HG03378 (cell line): ENCODE measurements around the gene APOLD1.
"Not testable (repeated sequence)": the region's sequence is repeated elsewhere in the genome, so short reads cannot be mapped to it uniquely, and the experiment has no call there.

ENCODE experiments used
- ATAC-seq: cut with Tn5 transposase; IDR thresholded peaks from one replicate; pipeline ENCODE4 v1.9.1; 2021; ENCODE audit warnings: mild to moderate bottlenecking, moderate library complexity; ENCODE audit not compliant: unreplicated experiment

Gene APOLD1

GRCh38 chr12:12784911-12785814 is at the start of gene APOLD1:
APOLD1 (plus strand) TSS chr12:12785659; CDS start chr12:12785692, 33 bp downstream.
- ATAC-seq, result no peak

DNA sequence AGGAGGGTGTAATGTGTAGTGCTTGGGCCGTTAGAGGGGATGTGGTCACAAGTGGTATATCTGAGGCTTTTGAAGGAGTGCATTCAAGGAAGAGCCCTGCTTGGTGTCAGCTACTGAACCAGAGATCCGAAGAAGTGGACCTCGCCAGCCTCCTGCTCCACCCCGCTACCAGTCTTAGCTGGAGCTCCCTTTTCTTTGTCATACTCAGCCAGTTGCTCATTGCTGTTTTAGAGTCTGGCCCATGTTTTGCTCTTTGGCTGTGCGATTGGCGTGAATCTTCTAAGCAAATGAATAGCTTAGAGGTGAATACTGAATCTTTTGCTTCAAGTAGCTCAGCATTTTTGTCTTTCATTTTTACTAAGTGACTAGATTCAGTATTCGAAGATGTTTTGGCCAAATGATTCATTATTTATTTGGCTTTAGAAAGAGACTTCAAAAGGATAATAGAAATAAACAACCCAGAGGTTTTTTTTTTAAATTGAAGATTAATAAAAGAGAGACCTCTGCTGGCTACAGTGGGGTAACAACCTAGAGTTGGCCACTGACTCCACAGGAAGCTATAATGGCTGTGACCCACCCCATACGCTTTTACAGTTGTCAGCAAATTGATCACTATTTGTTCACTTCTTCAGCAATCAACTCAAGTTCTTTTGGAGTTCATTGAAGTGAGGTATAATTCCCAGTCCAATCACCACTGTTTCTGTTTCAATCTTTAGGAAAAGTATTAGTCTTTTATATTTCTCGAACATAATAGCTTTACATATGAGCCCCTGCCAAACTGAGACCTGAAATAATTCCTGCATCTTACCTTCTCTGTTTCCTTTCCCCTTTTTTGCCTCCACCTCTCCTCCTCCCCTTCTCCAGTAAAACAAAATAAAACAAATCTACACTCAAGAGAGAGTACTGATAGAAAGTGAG is 48.4 kb upstream of the APOLD1 start:
- ATAC-seq, result peak; percentile 69

DNA sequence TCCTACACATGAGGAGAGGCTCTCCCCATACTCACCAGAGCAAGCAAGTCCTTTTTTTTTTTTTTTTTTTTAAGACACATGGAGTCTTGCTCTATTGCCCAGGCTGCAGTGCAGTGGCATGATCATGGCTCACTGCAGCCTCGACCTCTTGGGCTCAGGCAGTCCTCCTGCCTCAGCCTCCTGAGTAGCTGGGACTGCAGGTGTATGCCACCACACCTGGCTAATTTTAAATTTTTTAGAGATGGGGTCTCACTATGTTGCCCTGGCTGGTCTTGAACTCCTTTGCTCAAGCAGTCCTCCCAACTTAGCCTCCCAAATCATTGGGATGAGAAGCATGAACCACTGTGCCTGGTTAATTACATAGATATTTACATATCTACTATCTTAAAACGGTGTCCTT is 47.3 kb upstream of the APOLD1 start:
- ATAC-seq, result not testable (repeated sequence)

DNA sequence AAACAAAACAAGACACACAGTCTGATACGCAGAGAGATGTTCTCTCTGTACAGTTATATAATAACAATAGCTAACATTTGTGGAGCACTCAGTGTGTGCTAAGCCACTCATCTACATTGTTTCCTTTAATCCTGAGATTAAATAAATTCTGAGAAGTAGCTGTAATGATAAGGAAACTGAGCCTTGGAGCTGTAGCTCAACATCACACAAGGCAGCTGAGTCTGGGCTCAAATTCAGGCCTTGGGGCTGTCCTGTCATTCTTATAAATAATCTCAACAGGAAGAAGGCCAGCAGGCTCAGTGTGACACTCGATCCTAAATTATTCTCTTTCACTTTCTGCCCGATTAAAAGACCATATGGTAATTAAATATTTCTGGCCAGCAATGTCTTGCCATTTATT is 43.8 kb upstream of the APOLD1 start:
- no peak for ATAC-seq

- no peak for ATAC-seq
Observed at GRCh38 chr12:12744546-12745305, 40.7 kb upstream of the APOLD1 start.

- no peak for ATAC-seq
Observed at GRCh38 chr12:12745576-12746211, 39.8 kb upstream of the APOLD1 start.

- ATAC-seq, result no peak
Observed at GRCh38 chr12:12747278-12747677, 38.2 kb upstream of the APOLD1 start.

- ATAC-seq, result no peak
Observed at GRCh38 chr12:12748044-12748443, 37.4 kb upstream of the APOLD1 start.

GRCh38 chr12:12749433-12749832 is 36.0 kb upstream of the APOLD1 start:
- ATAC-seq, result no peak

DNA sequence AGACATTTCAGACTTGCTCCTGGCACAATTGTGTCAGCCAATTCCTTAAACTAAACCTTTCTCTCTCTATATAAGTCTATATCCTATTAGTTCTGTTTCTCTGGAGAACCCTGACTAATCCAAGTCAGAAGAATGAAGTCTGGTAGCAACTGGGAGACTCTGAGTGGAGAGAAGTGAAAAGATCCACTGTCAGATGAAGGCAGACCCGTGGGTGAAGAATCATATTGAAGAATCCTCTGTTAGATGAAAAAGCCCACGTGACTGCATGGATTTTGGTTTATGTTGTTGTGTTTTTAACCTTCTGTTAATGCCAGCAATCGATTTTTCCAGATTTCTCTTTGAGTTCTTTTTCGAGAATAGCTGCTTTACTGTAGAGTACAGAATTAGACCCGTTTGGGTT is 29.5 kb upstream of the APOLD1 start:
- ATAC-seq, result no peak

- ATAC-seq, result no peak
Observed at GRCh38 chr12:12757121-12757520, 28.3 kb upstream of the APOLD1 start.

GRCh38 chr12:12759234-12759915 is 26.1 kb upstream of the APOLD1 start:
- no peak for ATAC-seq

GRCh38 chr12:12764824-12765223 is 20.6 kb upstream of the APOLD1 start:
- no peak for ATAC-seq

GRCh38 chr12:12770262-12770661 is 15.2 kb upstream of the APOLD1 start:
- no peak for ATAC-seq

GRCh38 chr12:12774791-12775190 is 10.7 kb upstream of the APOLD1 start:
- ATAC-seq, result no peak

DNA sequence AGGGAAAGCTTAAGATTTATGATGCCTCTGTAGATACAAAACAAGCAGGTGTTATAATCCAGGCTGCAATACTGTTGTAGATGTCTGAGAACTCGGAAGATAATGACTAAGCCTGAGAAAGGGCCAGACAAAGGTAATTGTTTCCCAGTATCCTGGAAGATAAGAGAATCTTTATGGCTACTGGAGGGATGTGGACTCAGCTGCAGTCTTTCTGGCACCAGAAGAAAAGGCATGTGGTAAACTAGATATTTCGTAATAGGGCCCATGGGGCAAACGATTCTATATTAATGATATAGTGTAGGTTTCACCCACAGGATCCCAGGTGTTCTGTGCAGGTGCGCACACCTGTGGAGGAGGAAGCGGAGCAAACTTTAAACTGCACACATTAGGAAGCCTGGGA is 9.2 kb upstream of the APOLD1 start:
- ATAC-seq, result no peak

- ATAC-seq, result no peak
Observed at GRCh38 chr12:12777092-12777491, 8.4 kb upstream of the APOLD1 start.

DNA sequence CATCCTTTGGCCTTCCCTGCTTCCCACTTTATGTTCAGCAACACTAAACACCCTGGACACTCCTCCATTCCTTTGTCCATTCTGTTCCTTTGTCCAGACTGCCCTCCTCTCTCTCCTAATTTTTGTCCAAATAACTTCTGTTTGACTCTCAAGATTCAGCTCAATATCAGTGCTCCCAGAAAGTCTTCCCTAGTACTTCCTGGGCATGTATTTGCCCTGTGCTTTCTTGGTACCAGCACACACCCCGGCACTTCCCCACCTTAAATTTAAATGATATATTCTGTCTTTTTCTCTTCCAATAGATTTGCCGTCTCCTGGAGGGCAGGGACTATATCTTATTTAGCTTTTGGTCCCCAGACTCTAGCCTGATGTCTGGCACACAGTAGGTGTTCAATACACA is 6.5 kb upstream of the APOLD1 start:
- ATAC-seq, result no peak

DNA sequence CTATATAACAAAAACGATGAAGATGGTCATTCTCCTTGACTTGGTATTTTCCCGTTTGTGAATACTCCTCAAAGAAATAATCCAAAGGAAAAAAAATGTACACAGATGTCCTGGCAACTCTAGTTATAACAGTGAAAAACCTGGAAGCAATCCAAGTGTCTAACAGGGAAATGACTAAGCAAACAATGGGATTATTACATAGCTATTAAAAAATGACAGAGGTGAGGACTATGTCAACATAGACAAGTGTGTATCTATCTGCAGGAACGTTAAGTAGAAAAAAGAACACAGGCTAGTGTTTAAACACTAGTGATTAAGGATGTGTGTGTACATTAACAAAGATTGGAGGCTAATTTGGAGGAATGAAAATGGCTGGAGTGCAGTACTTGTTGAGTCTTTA is 5.9 kb upstream of the APOLD1 start:
- ATAC-seq, result no peak

DNA sequence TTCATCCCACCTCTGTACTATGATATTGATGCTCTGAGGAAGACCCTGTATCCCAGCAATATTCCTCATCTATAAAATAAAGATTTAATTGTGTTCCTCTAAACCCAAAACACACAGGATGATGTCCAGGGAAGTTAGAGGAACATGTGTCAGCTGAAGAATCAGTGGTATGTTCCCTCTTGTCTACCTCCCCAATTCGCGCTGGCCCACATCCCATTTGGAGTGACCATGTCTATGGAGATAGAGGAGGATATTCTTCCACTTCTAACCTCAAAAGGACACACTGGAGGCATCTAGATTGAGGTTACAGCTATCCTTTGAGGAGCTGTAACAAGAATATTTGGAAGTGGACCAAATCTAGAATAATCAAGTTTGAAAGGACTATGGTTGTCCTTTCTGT is 1.3 kb upstream of the APOLD1 start:
- ATAC-seq, result no peak
